Measurements from ENCODE around the gene SULF2. TPM values are rescaled to one million over a fixed set of nuclear protein-coding genes. Genes with fewer than 3 reads are reported as not detected.

The SULF2 gene
- total and polyA plus RNA-seq, 2 of the 4 experiments (the other 2 are of a cell fraction) = 0.54 to 0.77 TPM

DNA sequence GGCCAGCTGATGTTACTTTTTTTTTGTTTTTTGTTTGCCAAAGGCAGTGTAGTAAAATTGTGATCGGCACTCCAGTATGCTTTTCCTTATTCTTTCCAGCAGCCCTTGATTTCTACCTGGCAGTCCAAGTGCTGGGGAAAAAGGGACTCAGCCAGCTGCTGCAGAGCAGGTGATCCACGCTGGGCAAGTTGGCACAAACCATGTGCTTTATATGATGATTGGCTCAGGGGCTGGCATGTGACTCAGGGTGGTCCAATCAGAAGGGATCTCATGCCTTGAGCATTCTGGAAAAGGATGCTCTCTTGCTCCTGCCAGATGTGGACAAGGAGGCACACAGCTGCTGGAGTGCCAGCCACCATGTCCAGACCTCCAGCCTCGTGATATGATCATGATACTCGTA, 54.5 kb downstream of the SULF2 start:
- no peak overlapping the region for H2BK15ac ChIP-seq (ENCODE audit: low read depth, low read length)
- H3K4me2 ChIP-seq (ENCODE audit: low read depth, low read length) = no peak overlapping the region
- H3K56ac ChIP-seq (ENCODE audit: extremely low read depth, insufficient read depth, low read length) = no peak overlapping the region
- H3K4me3 ChIP-seq (ENCODE audit: insufficient read depth, low read depth, low read length) = no peak overlapping the region
- H2AK9ac ChIP-seq (replicated peaks; ENCODE audit: low read depth, low read length, poor library complexity) = no peak overlapping the region
- no peak overlapping the region for H2BK120ac ChIP-seq (ENCODE audit: low read depth, low read length)
- no peaks in the 10 kb centered on the region for H3K79me1 ChIP-seq (ENCODE audit: low read depth in 1 of 2, low read length in 2 of 2)
- H2AFZ ChIP-seq (replicated peaks; ENCODE audit: low read length, poor library complexity) = no peak overlapping the region
- no peak overlapping the region for H4K5ac ChIP-seq (ENCODE audit: low read depth, low read length)
- H4K91ac ChIP-seq (ENCODE audit: insufficient read depth, low read depth, low read length) = no peak overlapping the region
- intact Hi-C loops (cut with micrococcal nuclease) = no loop called here
- BruUV-seq (replicated peaks) = no TSS peak
- no peaks in the 10 kb centered on the region; the same call in none of the 2 replicates for H3K27me3 ChIP-seq (ENCODE audit: control insufficient read depth, insufficient read depth, low read length)
- DNase-seq = no peak
- no peak overlapping the region for H2AK5ac ChIP-seq (ENCODE audit: low read depth, low read length)
- TF ChIP-seq, protein P1, sequence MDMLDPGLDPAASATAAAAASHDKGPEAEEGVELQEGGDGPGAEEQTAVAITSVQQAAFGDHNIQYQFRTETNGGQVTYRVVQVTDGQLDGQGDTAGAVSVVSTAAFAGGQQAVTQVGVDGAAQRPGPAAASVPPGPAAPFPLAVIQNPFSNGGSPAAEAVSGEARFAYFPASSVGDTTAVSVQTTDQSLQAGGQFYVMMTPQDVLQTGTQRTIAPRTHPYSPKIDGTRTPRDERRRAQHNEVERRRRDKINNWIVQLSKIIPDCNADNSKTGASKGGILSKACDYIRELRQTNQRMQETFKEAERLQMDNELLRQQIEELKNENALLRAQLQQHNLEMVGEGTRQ (IDR thresholded peaks at IDR 0.05; ENCODE audit: low read depth, low read length) = peak; percentile 52; the same call in 1 of the 2 replicates
- TF ChIP-seq MXI1 (IDR thresholded peaks at IDR 0.05; ENCODE audit: borderline replicate concordance, low read depth, low read length) = no peak
- H3K14ac ChIP-seq (replicated peaks; ENCODE audit: low read depth, low read length) = no peak overlapping the region
- no peaks in the 10 kb centered on the region for H3K4me1 ChIP-seq (ENCODE audit: control insufficient read depth, insufficient read depth, low read length)
- ATAC-seq (ENCODE audit: low read depth) = no peak
- H4K8ac ChIP-seq (ENCODE audit: low read depth in 2 of 2, low read length in 2 of 2) = no peak overlapping the region
- no peak overlapping the region for H2BK20ac ChIP-seq (ENCODE audit: low read depth, low read length)
- no peaks in the 10 kb centered on the region for H3K9me1 ChIP-seq (ENCODE audit: insufficient read depth, low read length)
- H3K9me3 ChIP-seq (ENCODE audit: control insufficient read depth, insufficient read depth, low read length) = no peaks in the 10 kb centered on the region
- POLR2A ChIA-PET (ENCODE audit: unreplicated experiment) = no interaction called here
- H3K27ac ChIP-seq (ENCODE audit: insufficient read depth, low read length) = no peak overlapping the region
- no peak overlapping the region for H3K9ac ChIP-seq (ENCODE audit: low read depth, low read length)
- H3K18ac ChIP-seq (ENCODE audit: low read depth, low read length) = no peak overlapping the region
- H3K23ac ChIP-seq (ENCODE audit: low read depth, low read length) = no peak overlapping the region
- WGBS, 2 experiments (ENCODE audit: extremely low coverage in 2 of 2, insufficient read length in 1 of 2) = 86% methylated on average over 1 of the region's 4 CpGs; no CpG with 5 or more reads in 1 of the 2 experiments
- CTCF ChIA-PET = no interaction called here
- H3K4ac ChIP-seq (ENCODE audit: low read depth, low read length) = no peak overlapping the region
- H4K20me1 ChIP-seq (ENCODE audit: insufficient read depth, low read length) = no peaks in the 10 kb centered on the region
- dilution Hi-C loops (cut with HindIII; ENCODE audit: low sequenced_read_pairs, unreplicated experiment) = no loop called here
- H2BK5ac ChIP-seq (ENCODE audit: low read depth, low read length, poor library complexity, severe bottlenecking) = no peak overlapping the region
- H3K36me3 ChIP-seq (ENCODE audit: control insufficient read depth, insufficient read depth, low read length) = no peaks in the 10 kb centered on the region
- in situ Hi-C loops (cut with MboI; ENCODE audit: low sequenced_read_pairs) = no loop called here

All from IMR-90 (cell line).